GM12864 (cell line): ENCODE data around the gene GSTA4.

Experiments
- DNase-seq: peaks from one replicate; pipeline ENCODE4 v3.0.0-alpha.2; 2011; ENCODE audit warnings: low read depth
- H3K4me3 ChIP-seq: 2 replicates; pipeline ENCODE4 v1.5.1; 2011; ENCODE audit warnings: mild to moderate bottlenecking, low read depth, low read length, control low read depth
- CTCF ChIP-seq: IDR thresholded peaks from 2 replicates; pipeline ENCODE4 v1.5.1; 2011; ENCODE audit warnings: low read depth, mild to moderate bottlenecking, moderate library complexity, low read length, control low read depth, inconsistent platforms; ENCODE audit errors: missing control alignments

GSTA4 gene

GRCh38 chr6:53028467-53028866 lies 33.4 kb upstream of the GSTA4 start:
- H3K4me3 ChIP-seq, result no peak overlapping the region
- TF ChIP-seq CTCF, result no peak

GRCh38 chr6:53027131-53027718 lies 32.1 kb upstream of the GSTA4 start:
- no peak for TF ChIP-seq CTCF
- DNase-seq, result no peak
- no peak overlapping the region for H3K4me3 ChIP-seq

More at GRCh38 chr6:53028467-53028866, 33.4 kb upstream of the GSTA4 start:
- DNase-seq, result no peak

- DNase-seq, result no peak
- no peak for TF ChIP-seq CTCF
- H3K4me3 ChIP-seq, result no peak overlapping the region
Measured at GRCh38 chr6:53026526-53026925, 31.4 kb upstream of the GSTA4 start.

- no peak overlapping the region for H3K4me3 ChIP-seq
- TF ChIP-seq CTCF, result no peak
- DNase-seq, result no peak
Measured at GRCh38 chr6:53023323-53023722, 28.2 kb upstream of the GSTA4 start.

- DNase-seq, result no peak
- H3K4me3 ChIP-seq, result no peak overlapping the region
- TF ChIP-seq CTCF, result no peak
Measured at GRCh38 chr6:53020005-53020744, 25.1 kb upstream of the GSTA4 start.

GRCh38 chr6:53018446-53018845 lies 23.4 kb upstream of the GSTA4 start:
- DNase-seq, result no peak
- no peak for TF ChIP-seq CTCF
- H3K4me3 ChIP-seq, result no peak overlapping the region

- TF ChIP-seq CTCF, result no peak
- no peak overlapping the region for H3K4me3 ChIP-seq
- no peak for DNase-seq
Measured at GRCh38 chr6:53015486-53015885, 20.4 kb upstream of the GSTA4 start.
